GM18873 (cell line): Measurements from ENCODE around the gene RPL38.

ENCODE experiments used
- ATAC-seq: cut with Tn5 transposase; IDR thresholded peaks from one replicate; pipeline ENCODE4 v1.9.1; 2021; ENCODE audit warnings: mild to moderate bottlenecking, moderate library complexity, moderate number of reproducible peaks; ENCODE audit not compliant: unreplicated experiment, low FRiP score

The RPL38 gene

DNA sequence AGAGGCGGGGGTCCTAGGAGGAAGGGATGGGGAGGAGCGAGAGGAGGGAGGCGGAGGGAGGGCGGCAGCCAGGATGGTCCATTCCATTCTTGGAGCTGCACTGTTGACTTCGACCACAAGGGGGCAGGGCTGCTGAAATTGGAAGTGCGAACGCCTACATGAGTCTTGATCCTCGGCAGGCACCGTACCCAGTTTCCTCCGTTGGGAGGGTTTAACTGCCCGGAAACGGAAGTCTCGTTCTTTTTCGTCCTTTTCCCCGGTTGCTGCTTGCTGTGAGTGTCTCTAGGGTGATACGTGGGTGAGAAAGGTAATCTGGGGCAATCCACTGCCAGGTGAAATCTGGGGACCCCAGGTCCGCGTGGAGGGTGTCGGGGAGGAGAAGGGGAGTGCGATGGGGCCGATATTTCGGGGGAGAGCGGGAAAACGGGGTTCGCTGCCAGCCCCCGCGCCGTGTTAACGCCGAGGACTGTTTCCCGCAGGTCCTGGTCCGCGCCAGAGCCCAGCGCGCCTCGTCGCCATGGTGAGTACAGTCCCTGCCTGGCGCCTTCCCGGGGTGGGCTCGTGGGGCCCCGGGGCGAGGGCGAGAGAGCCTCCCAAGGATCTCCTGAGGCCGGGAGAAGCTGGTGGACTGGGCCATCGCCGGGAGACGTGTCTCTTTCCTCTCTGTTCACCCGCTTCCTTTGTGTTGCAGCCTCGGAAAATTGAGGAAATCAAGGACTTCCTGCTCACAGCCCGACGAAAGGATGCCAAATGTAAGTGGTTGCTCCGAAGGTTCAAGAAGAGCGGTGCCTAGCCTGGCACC lies at the start of gene RPL38:
RPL38 (plus strand) TSS at position 240 of the 802 bp plus-strand sequence; CDS start at position 518, 278 bp downstream.
- ATAC-seq = peak; percentile 48

DNA sequence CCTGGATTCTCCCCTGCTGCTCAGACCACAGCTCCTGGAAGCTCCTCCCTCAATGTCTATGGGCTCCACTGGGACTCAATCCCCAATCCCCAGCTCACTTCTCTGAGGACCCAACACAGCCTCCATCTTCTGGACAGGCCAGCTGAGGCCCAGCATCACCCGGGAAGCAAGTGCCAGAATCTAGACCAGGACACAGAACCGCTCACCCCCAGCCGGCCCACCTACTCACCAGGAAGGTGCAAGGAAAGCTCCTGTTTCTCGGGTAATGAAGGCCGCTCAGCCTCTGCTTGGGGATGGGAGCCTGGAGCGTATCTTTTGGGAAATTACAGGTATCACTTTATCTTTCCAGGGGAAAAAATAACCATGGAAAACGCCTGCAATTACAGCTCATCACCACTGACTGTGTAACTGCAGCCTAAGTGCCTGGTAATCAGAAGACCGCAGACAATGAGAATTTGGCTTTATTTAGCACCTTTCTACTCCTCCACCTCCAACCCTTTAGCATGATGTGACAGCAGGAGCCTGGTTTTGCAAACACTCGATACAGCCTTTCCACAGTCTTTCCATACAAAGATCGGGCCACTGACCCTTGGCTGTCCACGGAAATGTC lies 49.6 kb upstream of the RPL38 start:
- no peak for ATAC-seq

DNA sequence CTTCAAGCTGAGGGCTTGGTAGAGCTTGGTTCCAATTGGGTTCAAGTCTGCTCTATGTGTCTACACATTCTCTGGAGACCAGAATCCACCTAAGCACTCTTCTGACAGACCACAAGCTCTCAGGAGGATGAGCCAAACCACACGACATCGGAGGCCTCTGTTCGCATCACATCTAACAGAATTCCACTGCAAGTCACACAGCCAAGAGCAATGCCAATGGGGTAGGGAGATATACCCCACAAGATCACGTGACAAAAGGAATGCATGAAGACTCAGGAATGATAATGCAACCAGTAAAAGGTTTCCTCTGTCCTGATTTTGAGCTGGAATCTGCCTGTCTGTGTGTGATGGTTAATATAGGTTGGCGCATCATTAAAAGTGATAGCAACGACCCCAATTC lies 46.6 kb upstream of the RPL38 start:
- ATAC-seq = no peak

DNA sequence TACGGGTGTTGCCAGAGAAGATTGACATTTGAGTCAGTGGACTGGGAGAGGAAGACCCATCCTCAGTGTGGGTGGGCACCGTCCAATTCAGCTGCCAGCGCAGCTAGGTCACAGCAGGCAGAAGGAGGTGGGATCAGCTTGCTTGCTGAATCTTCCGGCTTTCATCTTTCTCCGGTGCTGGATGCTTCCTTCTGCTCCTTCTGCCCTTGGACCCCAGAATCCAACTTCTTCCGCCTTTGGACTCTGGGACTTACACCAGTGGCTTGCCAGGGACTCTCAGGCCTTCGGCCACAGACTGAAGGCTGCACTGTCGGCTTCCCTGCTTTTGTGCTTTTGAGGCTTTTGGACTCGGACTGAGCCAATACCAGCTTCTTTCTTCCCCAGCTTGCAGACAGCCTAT lies 46.1 kb upstream of the RPL38 start:
- ATAC-seq = no peak

DNA sequence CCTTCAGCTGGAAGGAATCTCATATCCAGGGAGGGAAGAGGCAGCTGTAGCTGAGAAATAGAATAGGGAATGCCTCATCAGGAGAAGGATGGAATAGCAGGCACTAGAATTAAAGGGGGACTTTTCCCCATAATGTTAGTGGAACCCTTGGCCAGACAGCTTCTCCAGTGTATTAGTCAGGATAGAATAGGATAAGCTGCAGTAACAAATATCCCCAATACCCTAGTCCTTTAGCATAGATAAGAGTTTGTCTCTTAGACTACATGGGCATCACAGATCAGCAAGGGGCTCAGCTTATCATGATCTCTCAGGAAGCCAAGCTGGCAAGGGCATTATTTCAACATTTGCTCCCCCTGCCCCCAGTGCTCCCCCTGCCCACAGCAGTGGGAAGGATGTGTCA lies 44.7 kb upstream of the RPL38 start:
- ATAC-seq = no peak

DNA sequence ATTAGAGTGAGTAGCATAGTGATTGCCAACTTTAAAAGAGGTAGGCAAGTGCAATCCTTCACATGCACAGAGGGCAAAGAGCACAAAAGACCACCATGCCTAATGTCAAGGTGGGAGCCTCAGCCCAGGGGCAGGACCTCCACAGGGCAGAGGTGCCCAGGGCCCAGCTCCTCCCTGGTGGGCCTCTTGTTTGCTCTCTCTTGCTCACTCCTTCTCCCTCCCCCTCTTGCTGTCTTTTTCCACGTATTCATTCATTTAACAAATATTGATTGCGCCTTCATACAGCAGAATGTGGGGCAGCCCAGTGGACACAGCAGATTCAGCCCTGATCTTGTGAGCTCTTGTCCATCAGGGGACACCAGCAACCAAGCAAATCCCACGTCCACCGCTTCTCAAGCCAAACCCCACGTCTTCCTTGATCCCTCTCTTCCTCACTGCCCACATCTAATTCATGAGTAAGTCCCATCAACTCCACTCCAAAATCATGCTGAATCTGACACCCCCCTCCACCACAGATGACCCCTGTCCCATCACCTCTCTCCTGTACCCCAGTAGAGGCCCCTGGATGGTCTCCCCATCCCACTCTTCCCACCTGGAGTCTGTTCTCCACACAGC lies 44.1 kb upstream of the RPL38 start:
- no peak for ATAC-seq

DNA sequence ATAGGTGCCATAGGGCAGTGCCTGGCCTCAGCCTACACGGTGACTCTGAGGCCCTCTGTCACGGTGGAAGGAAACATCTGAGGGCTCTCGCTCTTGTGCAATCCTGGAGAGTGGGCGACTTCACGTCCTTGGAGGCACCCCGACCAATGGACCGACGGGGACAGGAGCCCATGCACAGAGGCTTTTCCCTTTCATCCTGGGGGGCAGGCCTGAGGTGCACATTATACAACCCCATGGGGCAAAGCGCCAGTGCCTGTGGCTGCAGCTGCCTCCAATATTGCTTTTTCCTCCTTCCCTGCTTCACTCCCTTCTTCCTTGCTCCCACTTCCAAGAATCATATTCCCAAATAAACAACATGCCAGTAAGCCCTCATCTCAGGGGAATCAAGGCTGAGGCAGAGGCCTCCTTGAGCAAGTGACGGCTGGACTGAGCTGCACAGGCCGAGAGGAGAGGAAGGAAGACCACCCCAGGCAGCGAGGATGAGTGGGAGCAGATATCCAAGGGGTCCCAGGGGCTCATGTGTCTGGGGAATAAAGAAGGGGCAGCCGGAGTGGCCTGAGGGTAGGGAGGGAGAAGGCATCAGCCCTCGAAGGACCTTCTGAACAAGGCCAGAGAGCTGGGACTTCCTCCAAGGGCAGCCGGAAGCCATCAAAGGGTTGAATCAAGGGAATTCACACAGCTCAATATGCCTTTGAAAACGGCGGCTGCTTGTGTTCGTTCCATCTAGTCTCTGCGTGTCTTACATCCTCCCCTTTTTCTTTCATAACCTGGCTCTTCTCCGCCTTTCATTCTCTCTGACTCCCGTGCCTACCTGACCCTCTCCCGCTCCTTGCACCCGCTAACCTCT lies 42.6 kb upstream of the RPL38 start:
- no peak for ATAC-seq

DNA sequence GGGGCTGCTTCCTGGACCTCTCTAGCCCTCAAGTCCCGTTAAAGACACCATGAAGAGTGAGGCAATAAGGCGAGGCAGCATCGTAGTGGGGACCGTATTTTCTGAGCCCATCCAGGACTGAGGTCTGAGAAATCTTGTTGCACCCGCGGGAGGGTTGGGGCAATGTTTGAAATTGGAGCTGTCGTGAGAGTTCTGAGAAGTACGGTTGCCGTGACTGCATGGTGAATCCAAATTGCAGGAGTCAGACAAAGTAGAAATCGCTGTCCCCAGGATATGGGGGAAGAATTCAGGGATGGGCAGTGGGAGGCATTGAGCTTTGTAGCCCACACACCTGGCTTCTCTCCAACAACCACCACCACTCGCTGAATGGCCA lies 42.0 kb upstream of the RPL38 start:
- no peak for ATAC-seq

DNA sequence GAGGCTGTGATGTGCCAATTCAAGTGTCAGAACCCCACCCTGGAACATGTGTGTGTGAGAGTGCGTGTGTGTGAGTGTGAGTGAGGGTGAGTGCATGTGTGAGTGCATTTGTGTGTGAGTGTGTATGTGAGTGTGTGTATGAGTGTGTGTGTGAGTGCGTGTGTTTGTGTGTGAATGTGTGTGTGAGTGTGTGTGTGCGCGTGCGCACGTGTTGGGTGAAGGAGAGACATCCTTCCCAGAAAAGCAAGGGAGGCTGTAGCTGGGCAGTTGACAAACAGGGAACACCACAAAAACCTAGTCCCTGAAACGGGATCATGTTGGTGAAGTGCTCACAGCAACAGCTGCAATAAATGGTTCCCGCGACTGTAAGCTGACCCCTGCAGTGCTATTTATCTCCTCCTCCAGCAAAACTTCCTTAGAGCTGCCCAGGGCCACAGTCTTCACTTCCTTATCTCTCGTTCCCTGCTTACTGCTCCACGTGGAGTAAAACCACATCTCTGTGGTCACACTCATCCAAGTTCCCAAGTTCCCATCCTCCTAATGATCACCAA lies 40.1 kb upstream of the RPL38 start:
- no peak for ATAC-seq

DNA sequence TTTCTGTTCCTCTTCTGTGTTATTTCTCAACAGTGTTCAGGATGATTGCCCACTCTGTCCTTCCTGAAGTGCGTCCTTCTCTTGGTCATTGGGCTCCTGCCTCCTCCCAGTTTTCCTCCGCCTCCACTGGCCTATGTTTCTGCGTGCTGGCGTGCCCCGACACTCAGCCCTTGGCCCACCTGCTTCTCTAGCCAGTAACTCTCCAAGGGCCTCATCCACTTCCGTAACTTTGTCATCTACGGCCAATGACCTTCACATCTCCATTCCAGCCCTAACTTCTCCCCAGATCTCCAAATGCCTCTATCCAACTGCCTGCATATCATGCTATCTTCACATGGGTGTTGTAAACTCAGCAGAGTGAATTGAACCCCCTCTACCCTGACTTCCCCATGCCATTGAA lies 39.6 kb upstream of the RPL38 start:
- no peak for ATAC-seq

DNA sequence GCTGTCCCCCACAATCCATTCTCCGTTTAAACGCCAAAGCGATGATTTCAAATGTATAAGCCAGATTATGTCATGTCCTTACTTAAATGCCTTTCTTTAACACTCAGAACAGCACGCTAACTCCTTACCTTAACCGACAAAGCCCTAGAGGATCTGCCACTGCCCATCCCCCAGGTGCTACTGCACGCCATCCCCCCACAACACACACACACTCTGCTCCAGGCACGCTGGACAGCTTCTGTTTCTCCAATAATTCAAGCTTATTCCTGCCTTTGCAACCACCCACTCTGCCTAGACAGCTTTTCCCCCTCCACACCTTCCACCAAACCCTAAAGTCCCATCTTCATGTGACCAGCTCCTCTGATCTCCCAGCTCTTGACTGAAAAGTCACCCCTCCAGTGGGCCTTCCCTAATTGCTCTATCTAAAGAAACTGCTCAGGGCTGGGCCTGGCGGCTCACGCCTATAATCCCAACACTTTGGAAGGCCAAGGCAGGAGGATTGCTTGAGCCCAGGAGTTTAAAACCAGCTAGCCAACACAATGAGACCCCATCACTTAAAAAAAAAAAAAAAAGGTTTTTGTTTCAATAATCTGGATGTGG lies 38.9 kb upstream of the RPL38 start:
- ATAC-seq = no peak

DNA sequence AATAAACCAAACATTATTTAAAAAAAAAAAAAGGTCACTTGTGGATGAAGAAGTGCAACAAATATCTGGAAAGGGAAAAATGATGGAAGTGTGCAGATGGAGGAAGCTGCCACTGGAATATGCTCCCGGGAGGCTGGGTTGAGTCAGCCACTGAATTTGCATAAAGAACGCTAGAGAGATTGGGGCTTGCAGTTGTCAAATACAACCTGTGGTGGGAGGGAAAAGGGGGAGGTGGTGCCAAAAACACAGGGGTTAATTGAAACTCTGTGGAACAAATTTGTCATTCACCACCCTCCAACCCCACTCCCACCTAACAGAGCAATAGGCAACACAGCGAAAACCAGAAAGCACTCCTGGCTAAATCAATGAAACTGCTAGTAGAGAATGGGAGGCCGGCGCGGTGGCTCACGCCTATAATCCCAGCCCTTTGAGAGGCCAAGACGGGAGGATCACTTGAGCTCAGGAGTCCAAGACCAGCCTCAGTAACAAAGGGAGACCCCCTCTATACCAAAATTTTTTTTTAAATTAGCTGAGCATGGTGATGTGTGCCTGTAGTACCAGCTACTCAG lies 37.6 kb upstream of the RPL38 start:
- no peak for ATAC-seq

DNA sequence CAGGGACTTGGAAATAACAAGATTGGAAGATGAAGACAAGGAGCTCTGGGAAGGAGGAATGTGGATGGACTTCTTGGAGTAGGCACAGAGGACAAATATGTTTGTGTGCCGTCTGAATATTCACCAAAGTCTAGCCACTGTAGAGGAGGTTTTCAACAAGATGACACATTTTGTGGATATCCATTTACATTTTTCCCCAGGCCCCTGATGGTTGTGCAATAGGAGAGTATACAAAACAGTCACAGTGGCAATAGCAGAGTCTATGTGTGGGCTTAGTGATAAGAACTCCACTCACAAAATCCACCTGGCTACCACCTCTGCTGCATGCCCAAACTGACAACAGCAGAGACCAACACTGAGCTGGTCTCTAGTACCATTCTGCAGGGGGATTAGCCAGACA lies 32.6 kb upstream of the RPL38 start:
- ATAC-seq = no peak

DNA sequence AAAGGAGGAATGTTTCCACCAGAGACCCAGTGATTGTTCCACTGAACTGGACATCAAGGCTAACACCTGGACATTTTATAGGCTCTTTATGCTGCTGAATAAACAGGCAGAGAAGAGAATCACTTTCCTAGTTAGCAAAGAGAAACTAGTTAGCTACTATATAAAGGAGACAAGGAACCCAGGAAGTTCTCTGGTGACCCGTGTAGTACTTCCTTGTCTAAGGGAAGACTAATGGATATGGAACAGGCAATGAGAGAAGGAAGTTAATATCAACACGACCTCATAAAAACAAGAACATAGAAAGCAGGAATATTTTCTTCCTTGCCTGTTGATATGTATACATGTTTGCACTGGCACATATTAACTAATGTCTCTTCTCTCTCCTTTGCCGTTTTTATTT lies 30.8 kb upstream of the RPL38 start:
- ATAC-seq = no peak

DNA sequence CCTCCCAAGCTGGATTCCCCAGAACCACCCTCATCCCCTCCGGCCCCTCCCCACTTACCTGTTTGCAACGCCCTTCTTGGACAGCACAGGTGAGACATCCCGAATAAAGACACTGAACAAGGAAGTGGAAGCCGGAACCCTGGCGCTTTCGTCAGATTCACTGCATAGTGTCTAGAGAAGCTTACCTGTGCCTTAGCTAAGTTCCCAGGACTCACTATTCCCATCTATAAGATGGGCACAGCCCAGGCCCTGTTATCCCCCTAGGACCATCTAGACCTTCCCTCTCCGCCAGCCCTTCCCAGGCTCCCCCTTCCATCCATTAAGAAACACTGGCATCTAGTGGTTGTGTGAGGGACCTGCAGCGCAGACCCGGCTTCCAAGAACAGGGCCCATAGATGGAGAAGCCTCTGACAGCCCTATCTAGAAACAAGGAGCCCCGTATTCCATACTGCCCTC lies 26.9 kb upstream of the RPL38 start:
- ATAC-seq = no peak

DNA sequence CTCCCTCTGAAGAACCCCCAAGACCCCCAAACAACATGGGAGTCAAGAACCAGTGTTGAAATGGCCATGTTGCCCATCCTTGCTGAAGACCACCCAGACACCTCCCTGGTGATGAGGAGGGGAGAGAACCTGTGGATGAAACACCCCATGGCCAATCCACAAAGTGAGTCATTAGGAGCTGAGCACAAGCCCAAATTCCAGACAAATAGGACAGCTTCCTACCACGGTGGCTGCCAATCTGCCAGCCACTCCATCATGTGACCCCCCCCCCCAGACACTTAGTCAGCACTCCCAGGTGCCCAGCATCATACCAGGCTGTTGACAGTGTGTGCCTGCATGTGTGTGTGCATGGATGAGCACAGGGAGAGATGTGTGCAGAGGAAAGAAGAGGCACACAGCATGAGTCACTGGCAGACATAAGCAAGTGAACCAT lies 26.4 kb upstream of the RPL38 start:
- ATAC-seq = no peak

DNA sequence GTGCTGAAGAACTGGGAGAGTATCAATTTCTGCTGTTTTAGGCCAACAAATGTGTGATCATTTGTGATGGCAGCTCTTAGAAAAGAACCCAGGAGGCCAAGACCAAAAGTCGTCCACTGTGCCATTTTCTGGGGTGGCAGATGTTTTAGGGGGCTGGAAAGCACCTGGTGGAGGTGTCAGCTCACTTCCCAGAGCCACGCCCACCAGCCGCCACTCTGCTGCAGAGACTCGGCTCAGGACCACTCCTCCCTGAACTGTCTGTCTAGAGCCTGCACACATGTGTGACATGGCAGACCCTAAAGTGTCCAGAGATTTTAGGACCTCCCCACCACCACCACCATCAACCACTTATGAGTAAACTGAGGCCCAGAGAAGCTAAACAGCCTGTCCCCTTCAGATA lies 23.9 kb upstream of the RPL38 start:
- ATAC-seq = no peak

DNA sequence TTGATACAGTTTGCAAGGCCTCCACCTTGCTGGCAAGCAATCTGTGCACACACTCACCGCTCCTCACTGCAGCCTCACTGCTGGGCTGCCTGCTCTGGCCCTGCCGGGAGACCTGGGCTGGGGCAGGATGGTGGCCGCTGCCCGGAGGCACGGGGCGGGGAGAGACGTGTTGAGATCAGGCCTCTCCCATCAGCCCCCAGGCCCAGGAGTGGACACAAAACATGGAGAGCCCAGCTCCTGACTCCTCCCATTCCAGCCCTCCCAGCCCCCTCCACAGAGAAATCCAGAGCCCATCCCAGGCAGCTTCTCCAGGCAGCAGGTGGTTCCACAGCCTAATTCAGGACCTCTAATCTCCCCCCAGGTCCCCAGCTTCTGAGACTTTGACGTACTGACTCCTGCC lies 23.1 kb upstream of the RPL38 start:
- ATAC-seq = no peak

DNA sequence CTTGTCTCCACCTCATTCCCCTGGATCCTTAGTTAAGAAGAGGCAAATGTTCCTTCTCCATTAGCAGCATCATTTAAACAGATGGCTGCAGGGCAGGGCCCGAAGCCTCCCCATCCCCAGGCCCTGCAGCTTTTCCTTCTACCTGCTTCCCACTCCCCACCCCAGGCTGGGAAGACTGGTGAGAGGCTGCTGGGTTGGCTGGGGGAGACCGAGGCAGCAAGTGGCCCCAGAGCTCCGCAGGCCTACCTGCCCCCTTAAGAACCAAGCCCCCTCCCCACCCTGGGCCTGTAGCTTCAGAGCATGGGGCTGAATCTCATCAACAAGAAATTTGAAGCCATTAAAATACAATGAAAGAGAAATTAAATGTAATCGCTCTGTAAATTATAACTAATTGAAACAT lies 22.1 kb upstream of the RPL38 start:
- no peak for ATAC-seq
